Esophagus muscularis mucosa (tissue), 4 donors: ENCODE data around the gene NME3. TPM values are rescaled to one million over a fixed set of nuclear protein-coding genes. Genes with fewer than 3 reads are reported as not detected.

ENCODE experiments used
- DNase-seq: peaks from one replicate; pipeline ENCODE4 v3.0.0-alpha.2; 2017; ENCODE audit errors: extremely low spot score
- H3K27ac ChIP-seq, 4 donors: fragments of 200-600 bp; sonication (generic); replicated peaks in 1 of 4; 1 replicate in 3 of 4; 2 replicates in 1 of 4; pipeline ENCODE4 v1.5.1; 2016 to 2019; ENCODE audit warnings: mild to moderate bottlenecking in 1 of 4
- H3K27me3 ChIP-seq, 4 donors: fragments of 200-600 bp; sonication (generic); one replicate each; pipeline versions ENCODE4 v1.5.1 to v1.6.0; 2016 to 2019
- H3K36me3 ChIP-seq, 4 donors: fragments of 200-600 bp; sonication (generic); one replicate each; pipeline ENCODE4 v1.5.1; 2016 to 2019
- H3K4me1 ChIP-seq, 4 donors: fragments of 200-600 bp; sonication (generic); one replicate each; pipeline ENCODE4 v1.5.1; 2016 to 2019
- H3K4me3 ChIP-seq, 4 donors: fragments of 200-600 bp; sonication (generic); 1 replicate in 2 of 4; 2 replicates in 2 of 4; pipeline ENCODE4 v1.5.1; 2016 to 2019; ENCODE audit warnings: mild to moderate bottlenecking in 4 of 4, moderate library complexity in 1 of 4
- H3K9me3 ChIP-seq, 4 donors: fragments of 200-600 bp; sonication (generic); 1 replicate in 3 of 4; 2 replicates in 1 of 4; pipeline ENCODE4 v1.5.1; 2016 to 2019
- EP300 ChIP-seq: sonication (generic); formaldehyde crosslinking; IDR thresholded peaks from one replicate; pipeline ENCODE4 v1.6.1; 2017; ENCODE audit warnings: antibody characterized with exemption
- POLR2A ChIP-seq: fragments of 450-650 bp; IDR thresholded peaks from one replicate; pipeline ENCODE4 v1.6.1; 2017; ENCODE audit warnings: antibody characterized with exemption, moderate library complexity, mild to moderate bottlenecking, low read depth
- POLR2AphosphoS5 ChIP-seq, 2 donors: sonication (generic); formaldehyde crosslinking; IDR thresholded peaks; one replicate each; pipeline ENCODE4 v1.6.1; 2017; ENCODE audit warnings: antibody characterized with exemption in 2 of 2
- WGBS: methylation state at CpG from one replicate; pipeline ENCODE4 v1.1.5; 2018; 5-methylcytosine and 5-hydroxymethylcytosine counted together
- intact Hi-C: fragments of 100-400 bp; cut with DNase I; formaldehyde crosslinking; loops from one replicate; pipeline ENCODE4 v1.15.1; 2023
- total RNA-seq, 4 donors: library from RNA; depleted of rRNA; stranded (reverse); fragments of >200 nt; gene quantifications; one replicate each; pipeline versions ENCODE4 v1.1.0 to v1.2.1, GENCODE V29; 2016
- TF ChIP-seq, protein P1 (sequence below), 3 experiments: fragments of 200-600 bp in 2 of 3; fragments of 450-650 bp in 1 of 3; sonication (generic) in 2 of 3; IDR thresholded peaks; one replicate each; pipeline ENCODE4 v1.5.1; 2017 to 2019; ENCODE audit warnings: antibody characterized with exemption in 3 of 3, mild to moderate bottlenecking in 2 of 3, moderate library complexity in 1 of 3

NME3 gene
- total RNA-seq, 4 donors from 2014 or later, result 64.8 to 101 (median 83.7) TPM

- H3K27ac ChIP-seq, result peak overlapping the region in 1 of 4 donors; percentile 95
Measured at GRCh38 chr16:1775006-1775845, 3.9 kb upstream of the NME3 start.

GRCh38 chr16:1774448-1774780 is 3.1 kb upstream of the NME3 start:
- Histone ChIP-seq H3K36me3 (peaks cover 20 to 51% (median 49%) of the 10 kb centered on the region in 4 donors), H3K4me1 (peaks cover 36 to 62% (median 54%) of the 10 kb centered on the region in 4 donors), H3K4me3 (peak overlapping the region; percentile 72 to 100 (median 88)), H3K27ac (peak overlapping the region; percentile 87 to 95 (median 90)), H3K27me3 (no peaks in the 10 kb centered on the region), H3K9me3 (no peaks in the 10 kb centered on the region)
- intact Hi-C loops, result loop anchor here (5.0 kb wide), 2 partner anchors 67 to 162 kb away; partner anchors contain the start of genes CRAMP1, IFT140 and MAPK8IP3
- no peak for DNase-seq
- 97% methylated on average over 5 of the region's 7 CpGs for WGBS
- no peak for TF ChIP-seq POLR2AphosphoS5 (IDR thresholded peaks at IDR 0.05)
- TF ChIP-seq EP300, result no peak
- no peak for TF ChIP-seq POLR2A
- TF ChIP-seq, protein P1, sequence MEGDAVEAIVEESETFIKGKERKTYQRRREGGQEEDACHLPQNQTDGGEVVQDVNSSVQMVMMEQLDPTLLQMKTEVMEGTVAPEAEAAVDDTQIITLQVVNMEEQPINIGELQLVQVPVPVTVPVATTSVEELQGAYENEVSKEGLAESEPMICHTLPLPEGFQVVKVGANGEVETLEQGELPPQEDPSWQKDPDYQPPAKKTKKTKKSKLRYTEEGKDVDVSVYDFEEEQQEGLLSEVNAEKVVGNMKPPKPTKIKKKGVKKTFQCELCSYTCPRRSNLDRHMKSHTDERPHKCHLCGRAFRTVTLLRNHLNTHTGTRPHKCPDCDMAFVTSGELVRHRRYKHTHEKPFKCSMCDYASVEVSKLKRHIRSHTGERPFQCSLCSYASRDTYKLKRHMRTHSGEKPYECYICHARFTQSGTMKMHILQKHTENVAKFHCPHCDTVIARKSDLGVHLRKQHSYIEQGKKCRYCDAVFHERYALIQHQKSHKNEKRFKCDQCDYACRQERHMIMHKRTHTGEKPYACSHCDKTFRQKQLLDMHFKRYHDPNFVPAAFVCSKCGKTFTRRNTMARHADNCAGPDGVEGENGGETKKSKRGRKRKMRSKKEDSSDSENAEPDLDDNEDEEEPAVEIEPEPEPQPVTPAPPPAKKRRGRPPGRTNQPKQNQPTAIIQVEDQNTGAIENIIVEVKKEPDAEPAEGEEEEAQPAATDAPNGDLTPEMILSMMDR (IDR thresholded peaks at IDR 0.05), result no peak

More at GRCh38 chr16:1775006-1775845, 3.9 kb upstream of the NME3 start:
- Histone ChIP-seq H3K36me3 (peaks cover 20 to 53% (median 52%) of the 10 kb centered on the region in 4 donors), H3K9me3 (no peaks in the 10 kb centered on the region), H3K4me3 (no peak overlapping the region), H3K4me1 (peaks cover 35 to 62% (median 54%) of the 10 kb centered on the region in 4 donors), H3K27me3 (no peaks in the 10 kb centered on the region)
- WGBS, result 86% methylated on average over 12 of the region's 30 CpGs
- intact Hi-C loops, result no loop called here
- no peak for TF ChIP-seq POLR2A
- no peak for TF ChIP-seq EP300
- TF ChIP-seq, protein P1 (IDR thresholded peaks at IDR 0.05), result no peak
- TF ChIP-seq POLR2AphosphoS5 (IDR thresholded peaks at IDR 0.05), result no peak
- no peak for DNase-seq

DNA sequence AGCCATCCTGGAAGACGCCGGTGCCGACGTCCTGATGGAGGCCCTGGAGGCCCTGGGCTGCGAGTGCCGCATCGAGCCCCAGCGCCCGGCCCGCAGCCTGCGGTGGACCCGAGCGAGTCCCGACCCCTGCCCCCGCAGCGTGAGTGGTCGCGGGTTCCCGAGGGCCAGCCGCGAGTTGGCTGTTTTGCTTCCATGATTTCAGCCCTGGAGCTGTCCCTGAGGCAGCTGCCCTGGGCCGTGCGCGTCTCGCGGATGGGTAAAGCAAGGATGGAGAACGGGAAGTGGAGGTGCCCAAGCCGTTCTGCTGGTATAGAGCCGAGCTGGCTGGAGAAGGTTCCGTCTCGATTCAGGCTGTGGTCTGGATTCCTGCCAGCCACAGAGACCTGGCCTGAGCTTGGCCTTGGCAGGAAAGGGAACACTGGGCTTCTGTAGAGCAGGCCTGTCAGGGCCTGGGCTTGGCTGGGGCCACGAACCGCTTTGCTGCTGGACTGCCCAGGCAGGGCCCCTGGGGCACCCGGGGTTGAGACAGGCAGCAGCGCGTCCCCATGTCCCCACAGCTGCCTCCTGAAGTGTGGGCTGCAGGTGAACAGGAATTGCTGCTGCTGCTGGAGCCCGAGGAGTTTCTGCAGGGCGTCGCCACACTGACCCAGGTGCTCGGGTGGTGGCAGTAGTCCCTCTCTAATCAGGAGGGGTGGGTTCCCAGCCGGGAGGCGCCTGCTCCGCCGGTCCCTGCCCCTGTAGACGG is 2.5 kb upstream of the NME3 start:
- TF ChIP-seq EP300, result no peak
- TF ChIP-seq POLR2AphosphoS5 (IDR thresholded peaks at IDR 0.05), result no peak
- TF ChIP-seq, protein P1 (IDR thresholded peaks at IDR 0.05), result no peak
- TF ChIP-seq POLR2A, result no peak
- peaks cover 22 to 51% (median 48%) of the 10 kb centered on the region in 4 donors for H3K36me3 ChIP-seq
- no peak for DNase-seq
- H3K27me3 ChIP-seq, result no peaks in the 10 kb centered on the region
- WGBS, result under 1% methylated on average over 27 of the region's 45 CpGs
- no peaks in the 10 kb centered on the region for H3K9me3 ChIP-seq
- peak overlapping the region; percentile 72 to 100 (median 88) for H3K4me3 ChIP-seq
- H3K27ac ChIP-seq, result peak overlapping the region; percentile 87 to 95 (median 90)
- peaks cover 36 to 64% (median 55%) of the 10 kb centered on the region in 4 donors for H3K4me1 ChIP-seq
- intact Hi-C loops, result loop anchor here (1.0 to 5.0 kb wide), 4 partner anchors 8 to 162 kb away; partner anchors contain the start of genes CRAMP1, HAGH, IFT140 and MAPK8IP3

DNA sequence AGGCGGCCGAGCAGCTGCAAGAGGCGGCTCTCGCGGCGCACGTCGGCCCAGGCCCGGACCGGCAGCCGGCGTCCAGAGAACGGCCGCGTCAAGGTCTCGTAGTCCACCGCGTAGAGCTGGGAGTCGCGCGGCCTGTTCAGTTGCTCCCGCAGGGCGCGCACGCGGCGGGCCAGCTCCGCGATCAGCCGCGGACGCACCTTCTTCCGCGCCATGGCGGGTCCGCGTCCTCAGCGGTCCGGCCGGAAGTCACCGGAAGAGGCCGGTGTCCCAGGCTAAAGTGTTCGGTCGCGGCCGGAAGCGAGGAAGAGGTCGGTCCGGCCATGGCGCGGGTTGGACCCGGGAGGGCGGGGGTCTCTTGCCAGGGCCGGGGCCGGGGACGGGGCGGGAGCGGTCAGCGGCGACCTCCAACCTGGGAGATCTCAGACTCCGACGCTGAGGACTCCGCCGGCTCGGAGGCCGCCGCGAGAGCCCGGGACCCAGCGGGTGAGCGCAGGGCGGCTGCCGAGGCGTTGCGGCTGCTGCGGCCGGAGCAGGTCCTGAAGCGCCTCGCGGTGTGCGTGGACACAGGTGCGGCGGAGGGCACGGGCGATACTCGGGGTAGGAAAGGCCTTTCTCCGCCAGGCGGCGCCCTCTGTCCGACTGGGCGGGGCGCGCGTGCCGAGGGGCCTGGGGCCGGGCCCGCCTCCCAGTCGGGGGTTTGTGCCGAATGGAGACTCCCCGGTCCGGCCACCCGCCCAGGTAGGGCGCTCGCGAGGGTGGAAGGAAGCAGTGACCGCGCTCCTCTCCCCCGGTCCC is 1.8 kb upstream of the NME3 start, which contains the start of gene MRPS34:
Gene MRPS34 (minus strand): TSS at position 227 of the 795 bp plus-strand sequence. CDS start 15 bp downstream, at position 212.
- Histone ChIP-seq H3K36me3 (peaks cover 27 to 51% (median 50%) of the 10 kb centered on the region in 4 donors), H3K27me3 (no peaks in the 10 kb centered on the region), H3K4me1 (peaks cover 36 to 64% (median 57%) of the 10 kb centered on the region in 4 donors), H3K27ac (peak within 1 kb of the TSS; percentile 87 to 95 (median 90)), H3K4me3 (peak within 1 kb of the TSS; percentile 72 to 100 (median 88)), H3K9me3 (no peaks in the 10 kb centered on the region)
- 0% methylated on average over 9 of the region's 108 CpGs for WGBS
- no peak for DNase-seq
- intact Hi-C loops, result loop anchor here (1.0 to 5.0 kb wide), 4 partner anchors 9 to 161 kb away; partner anchors contain the start of genes CRAMP1, HAGH, IFT140 and MAPK8IP3
- TF ChIP-seq POLR2A (no peak), EP300 (no peak), POLR2AphosphoS5 (IDR thresholded peaks at IDR 0.05) (peak; percentile 87 to 91)
- TF ChIP-seq, protein P1 (IDR thresholded peaks at IDR 0.05), result peak; percentile 67 to 75 (median 72)
